ENCODE measurements around the gene PRAMEF33.
"Not testable (repeated sequence)": the region's sequence is repeated elsewhere in the genome, so short reads cannot be mapped to it uniquely, and the experiment has no call there.

- TF ChIP-seq POLR2A, CTCF (IDR thresholded peaks at IDR 0.05): not testable (repeated sequence)
Measured at GRCh38 chr1:13289030-13289429, 14.3 kb upstream of the PRAMEF33 start.
